ENCODE measurements around the gene TPRX2.
"Not testable (repeated sequence)": the region's sequence is repeated elsewhere in the genome, so short reads cannot be mapped to it uniquely, and the experiment has no call there.

Gene TPRX2

GRCh38 chr19:47842941-47843340 is 16.1 kb upstream of the TPRX2 start:
- Histone ChIP-seq H3K27me3 (ENCODE audit: insufficient read depth, insufficient read length) (no peaks in the 10 kb centered on the region), H3K9me3 (ENCODE audit: insufficient read depth, low read length) (no peaks in the 10 kb centered on the region), H3K4me3 (ENCODE audit: insufficient read length, low read depth) (no peak overlapping the region), H3K4me1 (ENCODE audit: insufficient read depth, insufficient read length) (peaks cover 4% of the 10 kb centered on the region), H3K36me3 (ENCODE audit: insufficient read depth, insufficient read length, low read length) (no peaks in the 10 kb centered on the region), H3K9ac (ENCODE audit: insufficient read length, low read depth) (no peak overlapping the region)
- no peak for DNase-seq (ENCODE audit: low read depth, low spot score)
- TF ChIP-seq SUZ12 (IDR thresholded peaks at IDR 0.05; ENCODE audit: extremely low read depth, insufficient read depth, insufficient read length), result no peak
- no peak for TF ChIP-seq YY1 (IDR thresholded peaks at IDR 0.05; ENCODE audit: insufficient read depth, insufficient read length)
- TF ChIP-seq ZNF274 (IDR thresholded peaks at IDR 0.05; ENCODE audit: low read depth, low read length), result no peak

- Histone ChIP-seq H3K4me3 (ENCODE audit: insufficient read length, low read depth) (peak overlapping the region; percentile 26), H3K27me3 (ENCODE audit: insufficient read depth, insufficient read length) (no peaks in the 10 kb centered on the region), H3K9me3 (ENCODE audit: insufficient read depth, low read length) (no peaks in the 10 kb centered on the region), H3K4me1 (ENCODE audit: insufficient read depth, insufficient read length) (peaks cover 4% of the 10 kb centered on the region), H3K9ac (ENCODE audit: insufficient read length, low read depth) (peak overlapping the region; percentile 51), H3K36me3 (ENCODE audit: insufficient read depth, insufficient read length, low read length) (no peaks in the 10 kb centered on the region)
- no peak for TF ChIP-seq SUZ12 (IDR thresholded peaks at IDR 0.05; ENCODE audit: extremely low read depth, insufficient read depth, insufficient read length)
- TF ChIP-seq YY1 (IDR thresholded peaks at IDR 0.05; ENCODE audit: insufficient read depth, insufficient read length), result no peak
- DNase-seq (ENCODE audit: low read depth, low spot score), result no peak
Measured at GRCh38 chr19:47848425-47848822, 10.6 kb upstream of the TPRX2 start.

GRCh38 chr19:47848823-47849473 is 10.1 kb upstream of the TPRX2 start:
- H3K4me1 ChIP-seq (ENCODE audit: insufficient read depth, insufficient read length), result peaks cover 4% of the 10 kb centered on the region
- no peaks in the 10 kb centered on the region for H3K36me3 ChIP-seq (ENCODE audit: insufficient read depth, insufficient read length, low read length)
- peak overlapping the region; percentile 26 for H3K4me3 ChIP-seq (ENCODE audit: insufficient read length, low read depth)
- DNase-seq (ENCODE audit: low read depth, low spot score), result peak; percentile 57
- no peak for TF ChIP-seq YY1 (IDR thresholded peaks at IDR 0.05; ENCODE audit: insufficient read depth, insufficient read length)
- TF ChIP-seq ZNF274 (IDR thresholded peaks at IDR 0.05; ENCODE audit: low read depth, low read length), result no peak
- TF ChIP-seq SUZ12 (IDR thresholded peaks at IDR 0.05; ENCODE audit: extremely low read depth, insufficient read depth, insufficient read length), result no peak
- H3K27me3 ChIP-seq (ENCODE audit: insufficient read depth, insufficient read length), result no peaks in the 10 kb centered on the region
- peak overlapping the region; percentile 51 for H3K9ac ChIP-seq (ENCODE audit: insufficient read length, low read depth)
- H3K9me3 ChIP-seq (ENCODE audit: insufficient read depth, low read length), result no peaks in the 10 kb centered on the region

- TF ChIP-seq SUZ12 (IDR thresholded peaks at IDR 0.05; ENCODE audit: extremely low read depth, insufficient read depth, insufficient read length), result no peak
- no peak for TF ChIP-seq YY1 (IDR thresholded peaks at IDR 0.05; ENCODE audit: insufficient read depth, insufficient read length)
- no peak for TF ChIP-seq ZNF274 (IDR thresholded peaks at IDR 0.05; ENCODE audit: low read depth, low read length)
- DNase-seq (ENCODE audit: low read depth, low spot score), result no peak
- H3K9me3 ChIP-seq (ENCODE audit: insufficient read depth, low read length), result no peaks in the 10 kb centered on the region
- H3K9ac ChIP-seq (ENCODE audit: insufficient read length, low read depth), result no peak overlapping the region
- no peak overlapping the region for H3K4me3 ChIP-seq (ENCODE audit: insufficient read length, low read depth)
- no peaks in the 10 kb centered on the region for H3K27me3 ChIP-seq (ENCODE audit: insufficient read depth, insufficient read length)
- peaks cover 4% of the 10 kb centered on the region for H3K4me1 ChIP-seq (ENCODE audit: insufficient read depth, insufficient read length)
- H3K36me3 ChIP-seq (ENCODE audit: insufficient read depth, insufficient read length, low read length), result no peaks in the 10 kb centered on the region
Measured at GRCh38 chr19:47853003-47853402, 6.0 kb upstream of the TPRX2 start.

GRCh38 chr19:47854459-47854858 is 4.6 kb upstream of the TPRX2 start:
- Histone ChIP-seq H3K9ac (ENCODE audit: insufficient read length, low read depth) (no peak overlapping the region), H3K4me1 (ENCODE audit: insufficient read depth, insufficient read length) (no peaks in the 10 kb centered on the region), H3K9me3 (ENCODE audit: insufficient read depth, low read length) (no peaks in the 10 kb centered on the region), H3K4me3 (ENCODE audit: insufficient read length, low read depth) (no peak overlapping the region), H3K27me3 (ENCODE audit: insufficient read depth, insufficient read length) (no peaks in the 10 kb centered on the region), H3K36me3 (ENCODE audit: insufficient read depth, insufficient read length, low read length) (no peaks in the 10 kb centered on the region)
- DNase-seq (ENCODE audit: low read depth, low spot score), result no peak
- TF ChIP-seq SUZ12 (IDR thresholded peaks at IDR 0.05; ENCODE audit: extremely low read depth, insufficient read depth, insufficient read length) (no peak), ZNF274 (IDR thresholded peaks at IDR 0.05; ENCODE audit: low read depth, low read length) (no peak), YY1 (IDR thresholded peaks at IDR 0.05; ENCODE audit: insufficient read depth, insufficient read length) (no peak)

- not testable (repeated sequence) for H3K4me1 ChIP-seq (ENCODE audit: insufficient read depth, insufficient read length); H3K4me3 ChIP-seq (ENCODE audit: insufficient read length, low read depth); DNase-seq (ENCODE audit: low read depth, low spot score); H3K36me3 ChIP-seq (ENCODE audit: insufficient read depth, insufficient read length, low read length); H3K27me3 ChIP-seq (ENCODE audit: insufficient read depth, insufficient read length); H3K9me3 ChIP-seq (ENCODE audit: insufficient read depth, low read length); H3K9ac ChIP-seq (ENCODE audit: insufficient read length, low read depth)
Measured at GRCh38 chr19:47858231-47858630, 804 bp upstream of the TPRX2 start.

- H3K4me3 ChIP-seq (ENCODE audit: insufficient read length, low read depth); DNase-seq (ENCODE audit: low read depth, low spot score); H3K9ac ChIP-seq (ENCODE audit: insufficient read length, low read depth); H3K4me1 ChIP-seq (ENCODE audit: insufficient read depth, insufficient read length); H3K27me3 ChIP-seq (ENCODE audit: insufficient read depth, insufficient read length); H3K9me3 ChIP-seq (ENCODE audit: insufficient read depth, low read length); H3K36me3 ChIP-seq (ENCODE audit: insufficient read depth, insufficient read length, low read length): not testable (repeated sequence)
Measured at GRCh38 chr19:47859838-47860237, 803 bp downstream of the TPRX2 start.
